Measurements from ENCODE around the gene GPRC5A.

GPRC5A gene

DNA sequence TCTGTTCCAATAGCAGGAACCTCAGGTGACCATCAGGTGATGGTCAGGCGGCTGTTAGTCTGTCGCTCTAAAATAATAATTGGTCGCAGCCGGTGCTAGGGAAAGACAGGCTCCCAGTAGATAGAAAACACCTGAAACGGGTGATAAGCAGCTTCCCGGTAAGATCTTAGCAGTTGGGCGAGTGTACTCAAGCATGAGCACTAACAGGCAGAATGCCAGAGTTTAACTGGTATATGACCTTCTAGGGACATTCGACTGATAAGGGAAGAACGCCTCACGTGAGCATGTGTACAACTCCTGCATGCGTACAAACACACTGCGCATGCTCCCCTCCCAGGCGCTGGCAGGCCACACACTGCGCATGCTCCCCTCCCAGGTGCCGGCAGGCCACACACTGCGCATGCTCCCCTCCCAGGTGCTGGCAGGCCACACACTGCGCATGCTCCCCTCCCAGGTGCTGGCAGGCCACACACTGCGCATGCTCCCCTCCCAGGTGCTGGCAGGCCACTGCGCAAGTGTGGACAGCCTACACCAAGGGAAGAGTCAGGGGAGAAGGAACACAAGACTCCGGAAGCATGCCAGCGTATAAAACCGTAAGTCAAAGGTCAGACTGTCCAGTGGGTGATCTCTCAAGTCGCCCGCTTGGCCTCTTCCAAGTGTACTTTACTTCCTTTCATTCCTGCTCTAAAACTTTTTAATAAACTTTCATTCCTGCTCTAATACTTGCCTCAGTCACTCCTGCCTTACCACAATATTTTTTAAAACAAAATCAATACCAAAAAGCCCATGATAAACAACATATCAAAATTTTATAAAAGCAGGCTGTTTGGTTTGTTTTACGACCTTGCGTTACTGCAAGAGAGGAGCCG, 36.1 kb downstream of the GPRC5A start:
- ChIA-PET POLR2A (no interaction called here), CTCF (interaction anchor here (0.8 to 1.5 kb wide), 2 partner anchors 12 to 42 kb away, joined by 3 read pairs; no protein-coding TSS in a partner anchor)
- no peaks in the 10 kb centered on the region for H3K27me3 ChIP-seq (replicated peaks in 2 of 5; ENCODE audit: control insufficient read depth in 4 of 5, insufficient read depth in 5 of 5, low read length in 4 of 5)
- 79% methylated on average over 22 of the region's 27 CpGs for WGBS (ENCODE audit: insufficient coverage)
- H3K9me3 ChIP-seq (ENCODE audit: control extremely low read depth in 1 of 5, control insufficient read depth in 4 of 5, insufficient read depth in 2 of 5, low read depth in 1 of 5, low read length in 4 of 5): no peaks in the 10 kb centered on the region
- H3K4me1 ChIP-seq (ENCODE audit: control extremely low read depth in 1 of 4, control insufficient read depth in 4 of 4, insufficient read depth in 4 of 4, low read length in 3 of 4): no peaks in the 10 kb centered on the region
- peak; percentile 45 to 72 (median 50) for DNase-seq
- H3K4me3 ChIP-seq (ENCODE audit: control insufficient read depth in 1 of 7, extremely low read depth in 1 of 7, insufficient read depth in 4 of 7, low read depth in 2 of 7, low read length in 6 of 7): peak overlapping the region in 2 of 7 experiments; percentile 31 to 54
- no peaks in the 10 kb centered on the region for H3K36me3 ChIP-seq (ENCODE audit: control insufficient read depth in 4 of 4, insufficient read depth in 4 of 4, low read length in 3 of 4)
- no peak overlapping the region for H3K27ac ChIP-seq (ENCODE audit: insufficient read depth in 1 of 2, low read depth in 1 of 2, low read length in 2 of 2, poor library complexity in 1 of 2, severe bottlenecking in 2 of 2)

DNA sequence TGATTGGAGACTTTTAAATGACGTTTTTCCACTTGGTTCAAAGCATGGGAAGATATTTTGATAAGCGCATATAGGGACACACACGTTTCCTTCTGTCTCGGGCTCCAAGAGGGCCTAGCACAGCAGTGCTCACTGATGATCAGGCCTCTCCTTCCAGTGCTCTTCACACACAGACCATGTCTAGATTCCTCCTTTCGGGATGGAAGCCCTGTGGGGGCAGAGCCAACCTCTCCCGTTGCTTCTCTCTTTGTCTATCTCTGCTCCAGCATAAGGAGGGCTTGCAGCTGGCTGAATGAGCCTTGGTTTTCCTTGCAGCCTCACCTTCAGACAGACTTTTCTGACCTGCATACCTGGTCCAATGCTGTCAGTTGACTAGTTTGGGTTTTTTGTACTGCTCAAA, 38.3 kb downstream of the GPRC5A start:
- H3K27me3 ChIP-seq (replicated peaks in 2 of 5; ENCODE audit: control insufficient read depth in 4 of 5, insufficient read depth in 5 of 5, low read length in 4 of 5): peaks cover 0 to 2% (median 0%) of the 10 kb centered on the region in 5 experiments
- H3K9me3 ChIP-seq (ENCODE audit: control extremely low read depth in 1 of 5, control insufficient read depth in 4 of 5, insufficient read depth in 2 of 5, low read depth in 1 of 5, low read length in 4 of 5): no peaks in the 10 kb centered on the region
- POLR2A ChIA-PET: no interaction called here
- 97% methylated on average over 5 of the region's 6 CpGs for WGBS (ENCODE audit: insufficient coverage)
- no peak for DNase-seq
- CTCF ChIA-PET: no interaction called here
- H3K4me3 ChIP-seq (ENCODE audit: control insufficient read depth in 1 of 7, extremely low read depth in 1 of 7, insufficient read depth in 4 of 7, low read depth in 2 of 7, low read length in 6 of 7): no peak overlapping the region
- no peak overlapping the region for H3K27ac ChIP-seq (ENCODE audit: insufficient read depth in 1 of 2, low read depth in 1 of 2, low read length in 2 of 2, poor library complexity in 1 of 2, severe bottlenecking in 2 of 2)
- H3K4me1 ChIP-seq (ENCODE audit: control extremely low read depth in 1 of 4, control insufficient read depth in 4 of 4, insufficient read depth in 4 of 4, low read length in 3 of 4): no peaks in the 10 kb centered on the region
- no peaks in the 10 kb centered on the region for H3K36me3 ChIP-seq (ENCODE audit: control insufficient read depth in 4 of 4, insufficient read depth in 4 of 4, low read length in 3 of 4)

DNA sequence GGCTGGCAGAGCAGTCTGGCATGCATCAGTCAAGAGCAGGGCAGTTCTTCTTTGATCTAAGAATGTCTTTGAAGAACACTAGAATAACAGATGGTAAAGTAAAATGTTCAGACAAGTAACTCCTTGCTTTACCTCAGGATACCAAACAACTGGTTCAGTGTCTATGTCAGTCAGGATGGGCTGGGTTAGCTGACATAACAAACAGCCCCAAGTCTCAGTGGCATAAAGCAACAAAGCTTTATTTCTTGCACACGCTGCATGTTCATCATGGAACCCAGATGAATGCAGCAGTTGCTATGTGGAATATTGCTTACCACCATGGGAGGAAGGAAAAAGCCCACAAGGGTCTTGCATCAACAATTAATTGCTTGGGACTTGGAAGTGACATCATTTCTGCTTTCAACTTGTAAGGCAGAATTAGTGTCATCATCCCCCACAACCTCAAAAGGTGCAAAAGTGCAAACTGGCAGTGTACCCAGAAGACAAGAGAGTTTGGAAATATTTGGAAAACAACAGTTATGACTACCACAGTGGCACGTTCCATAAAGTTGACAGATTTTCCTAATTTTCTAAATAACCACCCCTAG, 39.4 kb downstream of the GPRC5A start:
- H3K27me3 ChIP-seq (replicated peaks in 2 of 5; ENCODE audit: control insufficient read depth in 4 of 5, insufficient read depth in 5 of 5, low read length in 4 of 5): peaks cover 0 to 2% (median 0%) of the 10 kb centered on the region in 5 experiments
- WGBS (ENCODE audit: insufficient coverage): 100% methylated on average over 1 of the region's 2 CpGs
- no peak overlapping the region for H3K4me3 ChIP-seq (ENCODE audit: control insufficient read depth in 1 of 7, extremely low read depth in 1 of 7, insufficient read depth in 4 of 7, low read depth in 2 of 7, low read length in 6 of 7)
- no peaks in the 10 kb centered on the region for H3K4me1 ChIP-seq (ENCODE audit: control extremely low read depth in 1 of 4, control insufficient read depth in 4 of 4, insufficient read depth in 4 of 4, low read length in 3 of 4)
- CTCF ChIA-PET: interaction anchor here (0.7 kb wide), 1 partner anchor 94 kb away, joined by 3 read pairs; no protein-coding TSS in a partner anchor
- POLR2A ChIA-PET: no interaction called here
- no peaks in the 10 kb centered on the region for H3K36me3 ChIP-seq (ENCODE audit: control insufficient read depth in 4 of 4, insufficient read depth in 4 of 4, low read length in 3 of 4)
- DNase-seq: no peak
- no peak overlapping the region for H3K27ac ChIP-seq (ENCODE audit: insufficient read depth in 1 of 2, low read depth in 1 of 2, low read length in 2 of 2, poor library complexity in 1 of 2, severe bottlenecking in 2 of 2)
- H3K9me3 ChIP-seq (ENCODE audit: control extremely low read depth in 1 of 5, control insufficient read depth in 4 of 5, insufficient read depth in 2 of 5, low read depth in 1 of 5, low read length in 4 of 5): no peaks in the 10 kb centered on the region

DNA sequence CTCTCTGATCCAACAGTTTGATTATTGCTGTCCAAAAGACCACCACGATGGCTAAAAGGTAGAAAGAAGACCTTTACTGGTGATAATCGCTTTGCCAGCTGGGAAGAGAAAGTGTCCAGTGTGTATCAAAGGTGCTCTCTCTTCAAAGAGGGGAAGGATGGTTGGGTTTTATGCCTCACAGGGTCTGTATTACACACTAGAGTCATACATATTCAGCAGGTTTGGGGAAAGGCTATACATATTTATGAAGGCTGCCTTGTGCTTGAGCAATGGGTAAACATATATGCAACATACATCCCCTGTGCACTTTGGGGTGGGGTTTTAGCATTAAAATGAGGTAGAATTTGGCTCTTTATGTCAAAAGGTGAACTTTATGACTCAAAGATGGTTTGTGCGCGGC, 42.4 kb downstream of the GPRC5A start:
- Histone ChIP-seq H3K36me3 (ENCODE audit: control insufficient read depth in 4 of 4, insufficient read depth in 4 of 4, low read length in 3 of 4) (no peaks in the 10 kb centered on the region), H3K27ac (ENCODE audit: insufficient read depth in 1 of 2, low read depth in 1 of 2, low read length in 2 of 2, poor library complexity in 1 of 2, severe bottlenecking in 2 of 2) (no peak overlapping the region), H3K9me3 (ENCODE audit: control extremely low read depth in 1 of 5, control insufficient read depth in 4 of 5, insufficient read depth in 2 of 5, low read depth in 1 of 5, low read length in 4 of 5) (no peaks in the 10 kb centered on the region), H3K4me1 (ENCODE audit: control extremely low read depth in 1 of 4, control insufficient read depth in 4 of 4, insufficient read depth in 4 of 4, low read length in 3 of 4) (no peaks in the 10 kb centered on the region), H3K4me3 (ENCODE audit: control insufficient read depth in 1 of 7, extremely low read depth in 1 of 7, insufficient read depth in 4 of 7, low read depth in 2 of 7, low read length in 6 of 7) (no peak overlapping the region), H3K27me3 (replicated peaks in 2 of 5; ENCODE audit: control insufficient read depth in 4 of 5, insufficient read depth in 5 of 5, low read length in 4 of 5) (peaks cover 0 to 2% (median 0%) of the 10 kb centered on the region in 5 experiments)
- WGBS (ENCODE audit: insufficient coverage): 90% methylated on average over 4 of the region's 4 CpGs
- no peak for DNase-seq
- CTCF ChIA-PET: interaction anchor here (0.6 to 1.3 kb wide), 2 partner anchors 17 to 1696 kb away, joined by 3 to 4 read pairs; no protein-coding TSS in a partner anchor
- POLR2A ChIA-PET: no interaction called here

DNA sequence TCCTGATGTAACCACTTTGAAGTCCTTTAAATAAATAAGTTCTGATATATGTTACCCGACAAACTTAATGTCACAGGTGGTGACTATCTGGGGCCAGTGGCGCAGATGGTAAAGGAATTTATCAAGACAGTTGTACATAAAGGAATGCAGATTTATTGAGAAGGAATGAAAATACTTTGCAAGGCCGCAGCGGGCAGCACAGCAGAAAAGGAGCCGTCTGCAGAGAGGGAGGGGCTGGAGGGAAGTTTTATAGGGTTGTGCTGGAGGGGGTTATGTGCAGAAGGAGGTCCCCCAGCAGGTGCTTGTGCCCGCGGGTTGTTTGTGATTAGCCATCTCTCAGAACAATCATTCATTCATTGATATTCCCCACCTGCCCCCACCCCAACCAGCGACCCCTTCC, 43.2 kb downstream of the GPRC5A start:
- ChIA-PET POLR2A (no interaction called here), CTCF (no interaction called here)
- H3K4me1 ChIP-seq (ENCODE audit: control extremely low read depth in 1 of 4, control insufficient read depth in 4 of 4, insufficient read depth in 4 of 4, low read length in 3 of 4): no peaks in the 10 kb centered on the region
- 100% methylated on average over 5 of the region's 8 CpGs for WGBS (ENCODE audit: insufficient coverage)
- H3K36me3 ChIP-seq (ENCODE audit: control insufficient read depth in 4 of 4, insufficient read depth in 4 of 4, low read length in 3 of 4): no peaks in the 10 kb centered on the region
- H3K27me3 ChIP-seq (replicated peaks in 2 of 5; ENCODE audit: control insufficient read depth in 4 of 5, insufficient read depth in 5 of 5, low read length in 4 of 5): peaks cover 0 to 7% (median 0%) of the 10 kb centered on the region in 5 experiments
- DNase-seq: no peak
- no peak overlapping the region for H3K27ac ChIP-seq (ENCODE audit: insufficient read depth in 1 of 2, low read depth in 1 of 2, low read length in 2 of 2, poor library complexity in 1 of 2, severe bottlenecking in 2 of 2)
- no peak overlapping the region for H3K4me3 ChIP-seq (ENCODE audit: control insufficient read depth in 1 of 7, extremely low read depth in 1 of 7, insufficient read depth in 4 of 7, low read depth in 2 of 7, low read length in 6 of 7)
- H3K9me3 ChIP-seq (ENCODE audit: control extremely low read depth in 1 of 5, control insufficient read depth in 4 of 5, insufficient read depth in 2 of 5, low read depth in 1 of 5, low read length in 4 of 5): no peaks in the 10 kb centered on the region

DNA sequence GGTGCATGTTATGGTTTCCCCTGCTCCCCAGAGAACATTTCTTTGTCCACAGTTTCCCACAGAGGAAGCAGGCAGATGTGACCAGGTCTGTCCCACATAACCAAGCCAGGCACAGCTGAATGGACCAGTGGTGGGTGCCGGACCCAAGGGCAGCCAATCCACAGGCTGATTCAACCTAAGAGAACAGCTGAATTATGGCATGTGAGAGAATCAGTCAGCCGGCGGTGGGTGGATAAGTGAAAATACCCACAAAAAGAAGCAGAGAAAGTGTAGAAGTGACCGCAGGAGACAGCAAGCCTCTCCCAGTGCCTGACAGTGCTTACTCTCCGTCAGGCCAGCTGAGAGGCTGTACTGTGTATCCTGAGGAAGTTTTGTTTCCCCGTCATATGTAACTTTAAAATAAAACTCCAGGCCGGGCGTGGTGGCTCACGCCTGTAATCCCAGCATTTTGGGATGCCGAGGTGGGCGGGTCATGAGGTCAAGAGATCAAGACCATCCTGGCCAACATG, 45.7 kb downstream of the GPRC5A start:
- Histone ChIP-seq H3K27me3 (replicated peaks in 2 of 5; ENCODE audit: control insufficient read depth in 4 of 5, insufficient read depth in 5 of 5, low read length in 4 of 5) (peaks cover 0 to 7% (median 0%) of the 10 kb centered on the region in 5 experiments), H3K4me1 (ENCODE audit: control extremely low read depth in 1 of 4, control insufficient read depth in 4 of 4, insufficient read depth in 4 of 4, low read length in 3 of 4) (no peaks in the 10 kb centered on the region), H3K9me3 (ENCODE audit: control extremely low read depth in 1 of 5, control insufficient read depth in 4 of 5, insufficient read depth in 2 of 5, low read depth in 1 of 5, low read length in 4 of 5) (no peaks in the 10 kb centered on the region), H3K27ac (ENCODE audit: insufficient read depth in 1 of 2, low read depth in 1 of 2, low read length in 2 of 2, poor library complexity in 1 of 2, severe bottlenecking in 2 of 2) (no peak overlapping the region), H3K36me3 (ENCODE audit: control insufficient read depth in 4 of 4, insufficient read depth in 4 of 4, low read length in 3 of 4) (no peaks in the 10 kb centered on the region), H3K4me3 (ENCODE audit: control insufficient read depth in 1 of 7, extremely low read depth in 1 of 7, insufficient read depth in 4 of 7, low read depth in 2 of 7, low read length in 6 of 7) (no peak overlapping the region)
- 92% methylated on average over 11 of the region's 11 CpGs for WGBS (ENCODE audit: insufficient coverage)
- ChIA-PET POLR2A (no interaction called here), CTCF (interaction anchor here (1.1 kb wide), 1 partner anchor 21 kb away, joined by 3 read pairs; no protein-coding TSS in a partner anchor)
- DNase-seq: no peak

DNA sequence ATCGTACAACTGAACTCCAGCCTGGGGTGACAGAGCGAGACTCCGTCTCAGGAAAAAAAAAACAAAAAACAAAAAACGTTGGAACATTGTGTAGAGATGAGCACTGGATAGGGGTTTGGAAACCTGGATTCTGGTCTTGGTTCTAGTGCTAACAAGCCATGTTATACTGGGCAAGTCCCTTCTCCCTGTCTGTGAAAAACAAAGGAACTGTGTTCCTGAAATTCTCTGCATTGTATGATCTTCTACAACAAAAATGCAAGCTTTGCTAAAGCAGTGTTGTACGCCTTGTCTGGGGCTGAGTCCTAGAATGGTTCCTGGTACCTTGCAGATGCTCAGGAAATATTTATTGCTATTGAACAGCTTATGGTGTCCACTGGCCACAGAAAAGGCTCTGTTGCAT, 47.2 kb downstream of the GPRC5A start:
- Histone ChIP-seq H3K4me1 (ENCODE audit: control extremely low read depth in 1 of 4, control insufficient read depth in 4 of 4, insufficient read depth in 4 of 4, low read length in 3 of 4) (no peaks in the 10 kb centered on the region), H3K27me3 (replicated peaks in 2 of 5; ENCODE audit: control insufficient read depth in 4 of 5, insufficient read depth in 5 of 5, low read length in 4 of 5) (peaks cover 0 to 6% (median 0%) of the 10 kb centered on the region in 5 experiments)
- 79% methylated on average over 4 of the region's 5 CpGs for WGBS (ENCODE audit: insufficient coverage)

More for the DNA sequence above, 47.2 kb downstream of the GPRC5A start:
- Histone ChIP-seq H3K27ac (ENCODE audit: insufficient read depth in 1 of 2, low read depth in 1 of 2, low read length in 2 of 2, poor library complexity in 1 of 2, severe bottlenecking in 2 of 2) (no peak overlapping the region), H3K9me3 (ENCODE audit: control extremely low read depth in 1 of 5, control insufficient read depth in 4 of 5, insufficient read depth in 2 of 5, low read depth in 1 of 5, low read length in 4 of 5) (no peaks in the 10 kb centered on the region), H3K4me3 (ENCODE audit: control insufficient read depth in 1 of 7, extremely low read depth in 1 of 7, insufficient read depth in 4 of 7, low read depth in 2 of 7, low read length in 6 of 7) (no peak overlapping the region), H3K36me3 (ENCODE audit: control insufficient read depth in 4 of 4, insufficient read depth in 4 of 4, low read length in 3 of 4) (no peaks in the 10 kb centered on the region)
- no peak for DNase-seq
- POLR2A ChIA-PET: no interaction called here
- CTCF ChIA-PET: no interaction called here
